Measurements from ENCODE around the gene PSMA5. TPM values are rescaled to one million over a fixed set of nuclear protein-coding genes. Genes with fewer than 3 reads are reported as not detected.

Gene PSMA5
- total RNA-seq, 1 donor from 2014 or later, result 99.8 TPM

GRCh38 chr1:109370712-109371340 is 55.4 kb downstream of the PSMA5 start:
- DNase-seq (ENCODE audit: low read depth, low spot score), result no peak
- Mint-ChIP-seq H3K27me3 (ENCODE audit: low read depth) (no peaks in the 10 kb centered on the region), H3K4me3 (no peak overlapping the region), H3K36me3 (ENCODE audit: low read depth) (peaks cover 8% of the 10 kb centered on the region), H3K27ac (ENCODE audit: unreplicated experiment) (no peak overlapping the region), H3K4me1 (peaks cover 3% of the 10 kb centered on the region), H3K9me3 (peaks cover 3% of the 10 kb centered on the region)
- TF ChIP-seq, protein P1, sequence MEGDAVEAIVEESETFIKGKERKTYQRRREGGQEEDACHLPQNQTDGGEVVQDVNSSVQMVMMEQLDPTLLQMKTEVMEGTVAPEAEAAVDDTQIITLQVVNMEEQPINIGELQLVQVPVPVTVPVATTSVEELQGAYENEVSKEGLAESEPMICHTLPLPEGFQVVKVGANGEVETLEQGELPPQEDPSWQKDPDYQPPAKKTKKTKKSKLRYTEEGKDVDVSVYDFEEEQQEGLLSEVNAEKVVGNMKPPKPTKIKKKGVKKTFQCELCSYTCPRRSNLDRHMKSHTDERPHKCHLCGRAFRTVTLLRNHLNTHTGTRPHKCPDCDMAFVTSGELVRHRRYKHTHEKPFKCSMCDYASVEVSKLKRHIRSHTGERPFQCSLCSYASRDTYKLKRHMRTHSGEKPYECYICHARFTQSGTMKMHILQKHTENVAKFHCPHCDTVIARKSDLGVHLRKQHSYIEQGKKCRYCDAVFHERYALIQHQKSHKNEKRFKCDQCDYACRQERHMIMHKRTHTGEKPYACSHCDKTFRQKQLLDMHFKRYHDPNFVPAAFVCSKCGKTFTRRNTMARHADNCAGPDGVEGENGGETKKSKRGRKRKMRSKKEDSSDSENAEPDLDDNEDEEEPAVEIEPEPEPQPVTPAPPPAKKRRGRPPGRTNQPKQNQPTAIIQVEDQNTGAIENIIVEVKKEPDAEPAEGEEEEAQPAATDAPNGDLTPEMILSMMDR (conservative IDR thresholded peaks at IDR 0.05), result no peak

DNA sequence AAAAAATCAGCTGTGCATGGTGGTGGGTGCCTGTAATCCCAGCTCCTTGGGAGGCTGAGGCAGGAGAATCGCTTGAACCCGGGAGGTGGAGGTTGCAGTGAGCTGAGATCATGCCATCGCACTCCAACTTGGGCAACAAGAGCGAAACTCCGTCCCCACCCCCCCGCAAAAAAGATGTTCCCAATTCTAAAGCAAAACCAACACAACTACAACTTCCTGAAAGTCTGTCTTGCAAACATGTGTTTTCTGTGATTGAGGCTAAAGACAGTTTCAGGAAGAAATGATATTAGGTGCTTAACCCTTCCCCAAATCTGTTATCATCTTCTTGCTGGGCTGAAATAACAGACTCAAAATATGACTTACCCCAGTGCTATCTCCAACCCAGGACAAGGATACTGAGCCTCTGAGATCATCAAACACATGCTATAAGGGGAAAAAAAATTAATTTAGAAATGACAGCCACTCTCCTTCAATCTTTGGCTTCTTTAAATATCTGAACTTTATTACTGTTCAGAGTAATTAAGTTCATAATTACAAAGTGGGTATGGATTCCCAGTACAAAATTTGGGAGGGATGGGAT is 57.0 kb downstream of the PSMA5 start:
- H3K36me3 Mint-ChIP-seq (ENCODE audit: low read depth), result peaks cover 8% of the 10 kb centered on the region
- TF ChIP-seq, protein P1 (conservative IDR thresholded peaks at IDR 0.05), result no peak
- DNase-seq (ENCODE audit: low read depth, low spot score), result no peak
- no peaks in the 10 kb centered on the region for H3K27me3 Mint-ChIP-seq (ENCODE audit: low read depth)
- no peaks in the 10 kb centered on the region for H3K9me3 Mint-ChIP-seq
- H3K4me1 Mint-ChIP-seq, result peaks cover 3% of the 10 kb centered on the region
- H3K4me3 Mint-ChIP-seq, result no peak overlapping the region
- H3K27ac Mint-ChIP-seq (ENCODE audit: unreplicated experiment), result no peak overlapping the region

DNA sequence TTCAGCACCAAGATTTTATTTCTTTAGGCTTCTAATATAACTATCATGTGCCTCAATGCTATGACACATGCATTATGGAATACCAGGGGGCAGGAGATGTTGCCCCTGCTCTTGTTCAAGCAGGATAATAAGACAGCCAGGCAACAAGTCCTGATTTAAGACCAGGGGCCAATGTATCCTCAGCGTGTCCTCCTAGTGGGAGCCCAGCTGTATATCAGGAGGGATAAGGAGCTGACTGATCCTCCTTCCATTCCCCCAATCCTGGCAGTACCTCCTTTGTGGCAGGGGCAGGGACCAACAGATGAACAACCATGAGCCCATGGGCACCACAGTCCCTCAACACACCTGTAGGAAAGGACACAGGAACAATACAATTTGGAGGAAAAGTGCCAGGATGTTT is 57.8 kb downstream of the PSMA5 start:
- Mint-ChIP-seq H3K9me3 (no peaks in the 10 kb centered on the region), H3K4me1 (peaks cover 3% of the 10 kb centered on the region), H3K27me3 (ENCODE audit: low read depth) (no peaks in the 10 kb centered on the region), H3K27ac (ENCODE audit: unreplicated experiment) (no peak overlapping the region), H3K4me3 (no peak overlapping the region), H3K36me3 (ENCODE audit: low read depth) (peaks cover 8% of the 10 kb centered on the region)
- DNase-seq (ENCODE audit: low read depth, low spot score), result no peak
- TF ChIP-seq, protein P1 (conservative IDR thresholded peaks at IDR 0.05), result no peak

DNA sequence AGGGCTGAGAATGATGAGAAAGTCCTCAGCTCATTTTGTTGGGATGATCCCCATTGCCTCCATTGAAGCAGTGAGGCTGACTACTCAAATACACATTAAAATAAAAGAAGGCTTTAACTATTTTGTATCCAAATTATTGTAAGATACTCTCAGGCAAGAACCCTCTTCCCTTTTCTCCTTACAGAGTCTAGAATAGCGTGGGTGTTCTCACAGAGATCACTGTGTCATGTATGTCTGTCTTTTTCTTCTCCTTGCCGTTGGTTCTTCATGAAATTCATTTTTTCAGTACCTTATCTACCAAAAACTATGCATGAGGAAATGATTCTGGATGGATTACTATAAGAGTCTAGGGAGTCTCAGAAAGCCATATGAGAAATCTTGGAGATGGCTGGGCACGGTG is 58.6 kb downstream of the PSMA5 start:
- no peak overlapping the region for H3K27ac Mint-ChIP-seq (ENCODE audit: unreplicated experiment)
- no peaks in the 10 kb centered on the region for H3K4me1 Mint-ChIP-seq
- no peak for DNase-seq (ENCODE audit: low read depth, low spot score)
- H3K4me3 Mint-ChIP-seq, result no peak overlapping the region
- peaks cover 8% of the 10 kb centered on the region for H3K36me3 Mint-ChIP-seq (ENCODE audit: low read depth)
- H3K9me3 Mint-ChIP-seq, result no peaks in the 10 kb centered on the region
- TF ChIP-seq, protein P1 (conservative IDR thresholded peaks at IDR 0.05), result no peak
- no peaks in the 10 kb centered on the region for H3K27me3 Mint-ChIP-seq (ENCODE audit: low read depth)

- no peaks in the 10 kb centered on the region for H3K9me3 Mint-ChIP-seq
- TF ChIP-seq, protein P1 (conservative IDR thresholded peaks at IDR 0.05), result no peak
These were observed 60.5 kb downstream of the PSMA5 start for GRCh38 chr1:109365642-109366204.

More at GRCh38 chr1:109365642-109366204, 60.5 kb downstream of the PSMA5 start:
- H3K4me3 Mint-ChIP-seq, result no peak overlapping the region
- no peaks in the 10 kb centered on the region for H3K27me3 Mint-ChIP-seq (ENCODE audit: low read depth)
- H3K27ac Mint-ChIP-seq (ENCODE audit: unreplicated experiment), result no peak overlapping the region
- no peaks in the 10 kb centered on the region for H3K4me1 Mint-ChIP-seq
- H3K36me3 Mint-ChIP-seq (ENCODE audit: low read depth), result peaks cover 8% of the 10 kb centered on the region
- no peak for DNase-seq (ENCODE audit: low read depth, low spot score)
